Esophagus (tissue), 2 donors: Measurements from ENCODE around the gene TFRC. TPM values are rescaled to one million over a fixed set of nuclear protein-coding genes. Genes with fewer than 3 reads are reported as not detected.
"Not testable (repeated sequence)": the region's sequence is repeated elsewhere in the genome, so short reads cannot be mapped to it uniquely, and the experiment has no call there.

Experiments used
- H3K27ac ChIP-seq, 2 donors: one replicate each; pipeline ENCODE4 v1.5.1; 2013; ENCODE audit warnings: low read depth in 2 of 2, mild to moderate bottlenecking in 2 of 2, inconsistent platforms in 1 of 2, low read length in 1 of 2, moderate library complexity in 1 of 2
- H3K27me3 ChIP-seq, 2 donors: one replicate each; pipeline ENCODE4 v1.6.1; 2013; ENCODE audit warnings: low read length in 2 of 2, control low read depth in 1 of 2, mild to moderate bottlenecking in 1 of 2; ENCODE audit not compliant: insufficient read depth in 2 of 2, control insufficient read depth in 1 of 2
- H3K36me3 ChIP-seq, 2 donors: one replicate each; pipeline ENCODE4 v1.6.1; 2013; ENCODE audit warnings: low read length in 1 of 2; ENCODE audit not compliant: control insufficient read depth in 2 of 2, insufficient read depth in 2 of 2
- H3K4me1 ChIP-seq, 2 donors: one replicate each; pipeline ENCODE4 v1.6.1; 2013; ENCODE audit warnings: low read length in 1 of 2; ENCODE audit not compliant: control insufficient read depth in 2 of 2, insufficient read depth in 2 of 2
- H3K4me3 ChIP-seq, 2 donors: one replicate each; pipeline ENCODE4 v1.5.1; 2013; ENCODE audit warnings: low read length in 2 of 2, mild to moderate bottlenecking in 2 of 2, low read depth in 1 of 2, moderate library complexity in 1 of 2
- H3K9me3 ChIP-seq, 2 donors: one replicate each; pipeline ENCODE4 v1.6.1; 2013; ENCODE audit warnings: mild to moderate bottlenecking in 2 of 2, low read depth in 1 of 2, low read length in 1 of 2, moderate library complexity in 1 of 2; ENCODE audit not compliant: control insufficient read depth in 2 of 2, insufficient read depth in 1 of 2
- WGBS, 2 donors: extraction: QIAGEN DNeasy Blood & Tissue Kit; methylation state at CpG; one replicate each; pipeline ENCODE4 v1.1.7; 2013; 5-methylcytosine and 5-hydroxymethylcytosine counted together
- polyA plus RNA-seq, 2 donors: library from polyadenylated mRNA; stranded (reverse); fragments of 200-250 nt; gene quantifications; one replicate each; pipeline ENCODE4 v1.2.3, GENCODE V29; 2013
- donor health status: healthy with polysubstance abuse.
- donor health status: Bipolar disorder and iron deficiency.

TFRC gene
- polyA plus RNA-seq, 2 donors: 20.8 to 32.5 TPM

DNA sequence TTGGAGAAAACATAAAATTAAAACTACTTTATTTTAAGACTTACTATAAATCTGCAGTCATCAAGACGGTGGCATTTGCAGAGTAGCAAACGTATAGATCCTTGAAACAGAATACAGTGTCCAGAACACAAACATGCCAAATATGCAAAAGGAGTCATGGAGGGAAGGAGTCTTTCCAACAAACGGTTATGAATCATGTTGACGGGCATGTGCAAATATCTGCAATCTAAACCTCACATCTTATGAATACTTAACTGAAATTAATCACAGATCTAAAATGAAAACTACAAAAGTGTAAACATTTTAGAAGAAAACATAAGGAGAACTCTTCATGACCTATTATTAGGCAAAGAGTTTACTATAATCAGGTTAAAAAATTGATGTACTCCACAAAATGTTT is 69.4 kb downstream of the TFRC start:
- no peaks in the 10 kb centered on the region for H3K36me3 ChIP-seq
- H3K27me3 ChIP-seq: no peaks in the 10 kb centered on the region
- 67% methylated on average over 4 of the region's 4 CpGs for WGBS, 2 donors
- H3K27ac ChIP-seq: no peak overlapping the region
- H3K4me3 ChIP-seq: no peak overlapping the region
- no peaks in the 10 kb centered on the region for H3K4me1 ChIP-seq
- H3K9me3 ChIP-seq: no peaks in the 10 kb centered on the region

DNA sequence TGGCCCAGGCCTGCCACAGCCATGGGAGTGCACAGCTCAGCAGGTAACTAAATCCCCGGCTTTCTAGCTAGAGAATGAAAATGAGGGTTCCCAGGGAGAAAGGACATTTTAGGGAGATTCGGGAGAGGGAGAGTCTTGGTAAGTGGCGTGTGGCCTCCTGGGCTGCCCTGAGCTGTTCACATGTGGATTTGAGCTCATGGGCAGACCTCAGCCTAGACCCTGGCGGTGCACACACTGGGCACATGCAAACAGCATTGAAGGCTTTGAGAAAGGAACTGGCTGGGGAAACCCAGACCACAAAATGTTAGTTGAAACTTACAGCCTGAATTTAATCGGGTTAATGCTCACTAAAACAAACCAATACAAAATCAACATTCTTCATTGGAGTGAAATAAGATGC is 72.4 kb downstream of the TFRC start:
- H3K4me1 ChIP-seq: no peaks in the 10 kb centered on the region
- no peaks in the 10 kb centered on the region for H3K9me3 ChIP-seq
- H3K4me3 ChIP-seq: no peak overlapping the region
- no peak overlapping the region for H3K27ac ChIP-seq
- no peaks in the 10 kb centered on the region for H3K27me3 ChIP-seq
- WGBS, 2 donors: 88 to 91% methylated on average over 5 of the region's 5 CpGs
- H3K36me3 ChIP-seq: no peaks in the 10 kb centered on the region

DNA sequence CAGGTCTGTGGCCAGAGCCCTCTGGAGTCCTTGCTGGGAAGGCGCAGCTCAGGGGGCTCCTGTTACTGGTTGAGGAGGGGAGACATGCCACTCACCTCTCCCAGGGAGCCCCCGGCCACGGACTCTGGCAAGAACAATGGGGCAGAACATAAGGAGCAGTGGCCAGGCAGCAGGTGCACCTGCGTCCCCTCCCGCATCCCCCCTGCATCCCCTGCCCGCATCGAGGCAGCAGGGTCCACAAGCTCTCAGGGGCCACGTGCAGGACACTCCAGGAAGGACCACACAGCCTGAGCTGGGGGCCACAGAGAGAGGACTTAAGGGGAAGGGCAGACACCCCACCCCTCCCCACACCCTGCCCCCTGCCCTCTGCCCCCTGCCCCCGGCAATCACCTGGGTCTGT is 73.0 kb downstream of the TFRC start:
- no peaks in the 10 kb centered on the region for H3K9me3 ChIP-seq
- no peaks in the 10 kb centered on the region for H3K36me3 ChIP-seq
- 79 to 88% methylated on average over 9 of the region's 9 CpGs for WGBS, 2 donors
- H3K4me3 ChIP-seq: no peak overlapping the region
- no peaks in the 10 kb centered on the region for H3K27me3 ChIP-seq
- no peak overlapping the region for H3K27ac ChIP-seq
- H3K4me1 ChIP-seq: no peaks in the 10 kb centered on the region

GRCh38 chr3:196008387-196008786 is 73.5 kb downstream of the TFRC start:
- Histone ChIP-seq H3K27ac (no peak overlapping the region), H3K27me3 (no peaks in the 10 kb centered on the region), H3K4me3 (no peak overlapping the region), H3K9me3 (no peaks in the 10 kb centered on the region), H3K4me1 (no peaks in the 10 kb centered on the region), H3K36me3 (no peaks in the 10 kb centered on the region)
- 88 to 89% methylated on average over 18 of the region's 18 CpGs for WGBS, 2 donors

- Histone ChIP-seq H3K27me3 (no peaks in the 10 kb centered on the region), H3K36me3 (no peaks in the 10 kb centered on the region), H3K4me1 (no peaks in the 10 kb centered on the region), H3K27ac (no peak overlapping the region), H3K4me3 (no peak overlapping the region), H3K9me3 (no peaks in the 10 kb centered on the region)
- 55 to 57% methylated on average over 11 of the region's 11 CpGs for WGBS, 2 donors
Observed at GRCh38 chr3:196007744-196008335, 74.0 kb downstream of the TFRC start.

DNA sequence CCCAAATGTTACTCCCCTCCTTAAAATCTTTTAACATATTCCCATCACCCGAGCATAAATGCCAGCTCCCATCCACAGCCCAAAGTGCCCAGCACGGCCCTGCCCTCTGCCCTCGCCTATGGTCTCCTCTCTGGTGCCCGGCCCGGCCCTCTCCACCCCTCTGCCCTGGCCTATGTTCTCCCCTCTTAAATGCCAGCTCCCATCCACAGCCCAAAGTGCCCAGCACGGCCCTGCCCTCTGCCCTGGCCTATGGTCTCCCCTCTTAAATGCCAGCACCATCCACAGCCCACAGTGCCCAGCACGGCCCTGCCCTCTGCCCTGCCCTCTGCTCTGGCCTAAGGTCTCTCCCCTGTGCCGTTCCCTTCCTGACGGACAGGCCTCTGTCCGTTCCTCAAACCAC is 76.6 kb downstream of the TFRC start:
- H3K4me1 ChIP-seq, H3K27me3 ChIP-seq, H3K36me3 ChIP-seq, H3K9me3 ChIP-seq, H3K27ac ChIP-seq, H3K4me3 ChIP-seq: not testable (repeated sequence)
- WGBS, 2 donors: 73 to 74% methylated on average over 10 of the region's 10 CpGs

GRCh38 chr3:196004359-196005052 is 77.4 kb downstream of the TFRC start:
- not testable (repeated sequence) for H3K36me3 ChIP-seq, H3K4me3 ChIP-seq, H3K27ac ChIP-seq, H3K27me3 ChIP-seq, H3K4me1 ChIP-seq, H3K9me3 ChIP-seq
- 77 to 84% methylated on average over 17 of the region's 17 CpGs for WGBS, 2 donors

GRCh38 chr3:196003611-196004010 is 78.3 kb downstream of the TFRC start:
- Histone ChIP-seq H3K4me3 (no peak overlapping the region), H3K9me3 (peaks cover 0 to 2% of the 10 kb centered on the region in 2 donors), H3K36me3 (no peaks in the 10 kb centered on the region), H3K4me1 (no peaks in the 10 kb centered on the region), H3K27ac (no peak overlapping the region), H3K27me3 (no peaks in the 10 kb centered on the region)
- 91 to 95% methylated on average over 12 of the region's 12 CpGs for WGBS, 2 donors

GRCh38 chr3:196002721-196003120 is 79.2 kb downstream of the TFRC start:
- H3K4me1 ChIP-seq, H3K27me3 ChIP-seq: not testable (repeated sequence)
- WGBS, 2 donors: 92 to 93% methylated on average over 6 of the region's 6 CpGs

GRCh38 chr3:196001240-196001639 is 80.7 kb downstream of the TFRC start:
- not testable (repeated sequence) for H3K27ac ChIP-seq, H3K4me3 ChIP-seq, H3K36me3 ChIP-seq, H3K4me1 ChIP-seq, H3K27me3 ChIP-seq, H3K9me3 ChIP-seq
- 90% methylated on average over 7 of the region's 7 CpGs for WGBS, 2 donors

More at GRCh38 chr3:196002721-196003120, 79.2 kb downstream of the TFRC start:
- not testable (repeated sequence) for H3K9me3 ChIP-seq, H3K27ac ChIP-seq, H3K4me3 ChIP-seq, H3K36me3 ChIP-seq
